DMS53 (cell line): ENCODE data around the gene AMPD2.

Experiments used
- DNase-seq: peaks from one replicate; lab custom pipeline; 2025; lab: John Stamatoyannopoulos, UW

The AMPD2 gene

GRCh38 chr1:109630898-109631512 lies 11.4 kb downstream of the AMPD2 start:
- no peak for DNase-seq

DNA sequence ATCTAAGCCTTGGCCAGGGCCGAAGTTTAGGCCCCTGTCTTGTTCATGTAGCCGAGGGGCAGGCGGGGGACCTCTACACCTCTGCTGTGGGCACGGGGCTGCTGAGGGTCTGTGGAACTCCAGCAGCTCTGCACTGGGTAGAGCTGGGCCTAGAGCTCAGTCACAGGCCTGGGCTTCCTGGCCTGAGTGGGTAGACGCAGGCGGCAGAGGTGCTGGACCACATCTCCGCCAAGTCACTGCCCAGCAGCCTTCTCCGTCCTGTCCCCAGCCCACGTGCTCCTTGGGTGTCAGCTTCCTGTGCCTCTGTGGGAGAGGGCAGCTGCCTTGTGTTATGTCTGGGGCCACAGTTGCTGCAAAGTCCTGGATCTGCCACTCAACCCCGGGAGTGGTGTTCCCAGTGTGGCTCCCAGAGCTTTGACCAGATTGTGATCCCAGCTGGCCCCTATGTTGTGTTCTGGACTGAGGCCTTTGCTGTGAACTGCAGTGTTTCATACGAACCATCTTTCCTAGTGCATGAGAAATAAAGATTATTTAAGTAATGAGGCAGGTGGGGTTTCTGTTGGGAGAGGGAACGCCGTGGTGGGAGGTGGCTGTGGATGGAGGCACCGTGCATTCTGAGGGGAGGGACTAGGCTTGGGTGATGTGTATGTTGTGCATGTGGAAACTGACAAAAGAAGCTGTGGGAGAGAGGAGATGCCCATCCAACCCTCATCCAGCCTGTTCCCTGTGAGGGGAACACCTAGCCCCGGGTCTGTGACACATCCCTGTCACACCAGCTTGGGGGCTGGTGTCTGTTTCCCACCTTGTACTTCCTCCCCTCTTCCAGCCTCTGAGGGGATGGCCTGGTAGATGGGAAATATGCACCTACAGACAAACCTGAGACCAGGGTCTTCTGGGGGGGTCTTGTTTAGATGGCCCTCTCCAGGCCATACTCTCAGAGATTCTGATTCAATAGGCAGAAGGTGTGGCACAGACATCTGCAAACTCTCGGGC lies 12.2 kb downstream of the AMPD2 start:
- DNase-seq, result no peak

DNA sequence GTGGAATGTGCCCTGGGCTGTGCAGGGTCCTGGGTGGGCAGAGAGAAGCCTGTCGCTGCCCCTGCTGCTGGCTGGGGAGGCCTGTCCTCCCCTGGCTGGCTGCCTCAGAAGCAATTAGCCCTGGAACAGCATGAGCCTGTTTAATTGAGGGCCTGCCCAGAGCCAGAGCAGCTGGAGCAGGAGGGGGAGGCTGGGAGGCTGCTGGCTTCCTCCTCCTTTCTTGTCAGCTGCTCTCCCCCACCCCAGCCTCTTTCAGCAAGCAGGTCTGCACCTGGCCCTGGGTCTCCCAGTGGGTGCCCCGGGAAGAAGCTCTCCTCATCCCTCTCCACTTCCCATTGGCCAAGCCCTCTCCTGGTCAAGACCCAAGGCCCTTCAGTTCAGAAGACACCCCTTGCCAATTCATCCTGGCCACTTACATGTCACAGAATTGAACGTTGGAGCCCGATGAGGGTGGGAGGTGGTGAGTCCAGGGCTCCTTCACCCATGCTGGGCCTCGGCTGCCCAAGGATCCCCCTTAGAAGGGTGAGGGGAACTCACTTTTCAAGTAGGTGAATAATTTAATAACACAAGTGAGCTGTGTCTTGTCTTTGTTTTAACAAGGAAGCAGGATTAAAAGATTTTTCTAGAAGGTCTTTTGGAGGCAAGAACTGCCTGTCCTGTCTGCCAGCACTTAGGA lies 13.2 kb downstream of the AMPD2 start:
- no peak for DNase-seq

DNA sequence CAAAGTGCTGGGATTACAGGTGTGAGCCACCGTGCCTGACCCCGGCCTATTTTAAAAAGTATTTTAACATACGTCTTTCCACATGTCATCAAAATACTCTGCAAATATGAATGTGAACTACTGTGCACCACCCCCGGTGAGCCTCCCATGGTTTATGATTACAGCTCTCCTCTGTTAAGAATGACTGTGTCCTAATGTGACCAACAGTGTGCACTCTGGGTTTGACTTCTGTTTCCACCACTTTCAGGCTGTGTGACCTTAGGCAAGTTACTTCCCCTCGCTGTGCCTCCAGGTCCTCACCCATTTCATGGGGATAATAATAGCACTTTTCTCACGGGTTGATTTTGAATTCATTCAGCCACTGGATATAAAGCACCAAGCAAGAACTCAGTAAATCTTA lies 14.7 kb downstream of the AMPD2 start:
- no peak for DNase-seq

- DNase-seq, result no peak
Observed at GRCh38 chr1:109634771-109635750, 15.4 kb downstream of the AMPD2 start.

- DNase-seq, result no peak
Observed at GRCh38 chr1:109635862-109636200, 16.2 kb downstream of the AMPD2 start.

DNA sequence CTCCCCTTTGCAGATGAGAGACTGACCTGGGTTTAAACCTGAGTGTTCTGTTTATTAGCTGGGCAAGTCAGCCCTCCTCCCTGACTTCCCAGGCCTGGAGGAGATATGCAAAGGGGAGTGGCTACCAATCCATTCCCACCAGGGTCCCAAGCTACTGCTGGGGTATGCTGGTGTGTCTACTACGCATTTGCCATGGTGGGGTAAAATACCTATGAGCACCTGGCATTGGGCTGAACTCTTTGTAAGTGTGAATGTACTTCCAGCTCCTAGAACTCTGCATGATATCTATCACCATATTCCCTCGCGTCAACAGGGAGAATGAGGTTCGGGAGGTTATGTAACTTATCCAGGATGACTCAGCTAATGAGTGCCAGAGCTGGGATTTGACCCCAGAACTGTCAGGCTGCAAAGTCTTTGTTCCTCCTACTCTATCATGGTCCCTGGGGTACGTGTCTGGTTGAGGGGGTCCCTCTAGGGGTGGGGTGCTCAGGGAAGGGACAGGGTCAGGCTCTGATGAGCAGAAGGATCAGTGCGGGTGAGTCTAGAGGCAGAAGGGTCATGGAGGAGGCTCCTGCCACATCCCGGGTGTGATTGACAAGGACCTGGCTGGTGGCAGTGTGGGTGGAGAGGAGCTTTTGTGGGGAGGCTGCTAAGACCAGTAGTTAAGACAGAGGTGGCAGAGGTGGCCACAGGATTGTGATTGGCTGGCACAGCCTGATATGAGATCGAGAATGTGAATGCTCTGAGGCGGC lies 16.7 kb downstream of the AMPD2 start:
- DNase-seq, result peak; percentile 23

- no peak for DNase-seq
Observed at GRCh38 chr1:109637446-109637845, 17.8 kb downstream of the AMPD2 start.

DNA sequence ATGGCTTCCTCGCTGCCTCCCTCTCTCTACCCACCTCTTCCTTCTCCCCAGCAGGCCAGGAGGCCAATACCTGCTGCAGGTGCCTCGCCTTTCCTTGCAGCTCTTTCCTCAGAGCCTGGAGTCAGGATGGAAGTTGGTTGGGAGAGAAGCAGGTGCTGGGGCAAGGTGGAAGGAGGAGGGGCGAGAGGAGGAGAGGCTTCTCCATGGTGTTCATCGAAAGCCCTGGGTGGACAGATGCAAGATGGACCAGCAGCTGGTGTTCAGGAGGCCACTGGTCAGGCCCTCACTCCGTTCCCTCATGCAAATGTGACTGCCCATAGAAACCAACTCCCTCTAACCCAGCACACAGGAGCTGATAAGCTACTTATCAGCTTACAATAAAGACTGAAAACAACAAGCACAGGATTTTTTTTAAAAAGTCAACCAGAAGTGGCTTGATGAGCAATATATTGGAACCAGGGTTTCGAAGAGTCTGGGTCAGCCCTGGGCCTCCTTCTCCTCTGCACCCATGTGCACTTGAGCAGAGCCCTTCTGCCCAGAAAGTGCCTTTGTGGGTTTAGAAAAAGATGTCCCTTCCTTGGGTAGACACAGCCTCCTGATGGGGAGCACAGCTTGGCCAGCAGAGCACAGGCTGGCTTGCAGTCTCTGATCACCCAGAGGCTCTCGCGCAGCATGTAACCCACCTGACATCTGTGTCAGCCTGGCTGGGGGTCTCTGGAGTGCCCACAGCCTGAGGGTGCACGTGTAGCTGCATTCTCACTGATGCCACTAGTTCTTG lies 19.6 kb downstream of the AMPD2 start:
- DNase-seq, result no peak

DNA sequence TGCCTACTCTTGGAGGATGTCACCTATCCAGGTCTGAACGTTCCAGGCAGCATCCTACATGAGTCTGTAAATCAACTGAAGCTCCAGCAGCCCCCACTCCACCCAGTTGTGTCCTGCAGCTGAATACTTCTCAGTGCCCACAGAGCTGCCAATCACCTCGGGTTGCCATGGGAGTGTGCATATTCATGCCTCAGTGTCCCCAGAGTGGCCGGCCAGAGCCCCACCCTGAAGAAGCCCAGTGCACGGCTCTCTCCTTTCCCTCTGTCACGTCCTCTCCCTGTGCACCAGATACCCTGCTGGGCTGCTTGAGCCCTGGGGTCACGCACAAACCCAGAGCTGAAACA lies 20.2 kb downstream of the AMPD2 start:
- no peak for DNase-seq

DNA sequence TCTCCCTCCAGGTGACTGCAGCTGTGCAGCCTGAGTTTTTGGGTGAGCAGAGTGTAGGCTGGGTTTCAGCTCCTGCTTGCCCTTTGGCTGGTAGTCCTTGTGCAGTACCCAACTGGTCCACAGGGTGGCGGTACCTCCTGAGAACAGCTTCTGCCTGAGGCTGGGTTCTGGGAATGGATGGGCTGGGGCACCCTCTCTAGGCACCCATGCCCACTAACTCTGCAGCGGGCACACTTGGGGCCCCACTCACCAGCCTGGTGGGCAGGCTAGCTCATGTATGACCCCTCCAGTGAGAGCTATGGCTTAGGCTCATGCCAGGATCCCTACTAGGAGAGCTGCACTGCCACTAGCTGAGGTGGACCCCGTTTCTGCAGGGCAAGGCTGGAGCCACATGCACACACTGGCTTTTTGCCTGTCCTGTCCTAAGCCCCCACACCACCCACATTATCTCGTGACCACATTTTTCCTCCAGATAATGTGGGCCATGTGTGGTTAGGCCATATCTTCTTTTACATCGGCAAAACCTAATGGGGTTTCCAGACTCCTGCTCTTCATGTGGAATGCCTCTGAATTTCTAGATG lies 20.7 kb downstream of the AMPD2 start:
- peak; percentile 78 for DNase-seq

- DNase-seq, result no peak
Observed at GRCh38 chr1:109641078-109641740, 21.6 kb downstream of the AMPD2 start.

DNA sequence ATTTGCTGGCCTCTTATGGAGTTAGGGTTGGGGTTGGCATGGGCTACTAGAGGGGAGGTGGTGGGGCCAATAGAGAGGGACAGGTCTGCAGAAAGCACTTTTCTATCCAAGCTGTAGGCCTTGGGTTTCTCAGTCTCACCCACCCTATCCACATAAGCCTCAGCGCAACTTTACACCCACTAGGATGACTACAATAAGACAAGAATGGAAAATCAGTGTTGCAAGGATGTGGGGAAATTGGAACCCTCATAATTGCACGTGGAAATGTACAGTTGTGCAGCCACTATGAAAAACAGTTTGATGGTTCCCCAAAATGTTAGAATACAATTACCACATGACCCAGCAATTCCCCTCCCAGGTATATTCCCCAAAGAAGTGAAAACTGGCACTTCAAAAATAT lies 22.2 kb downstream of the AMPD2 start:
- DNase-seq, result no peak

DNA sequence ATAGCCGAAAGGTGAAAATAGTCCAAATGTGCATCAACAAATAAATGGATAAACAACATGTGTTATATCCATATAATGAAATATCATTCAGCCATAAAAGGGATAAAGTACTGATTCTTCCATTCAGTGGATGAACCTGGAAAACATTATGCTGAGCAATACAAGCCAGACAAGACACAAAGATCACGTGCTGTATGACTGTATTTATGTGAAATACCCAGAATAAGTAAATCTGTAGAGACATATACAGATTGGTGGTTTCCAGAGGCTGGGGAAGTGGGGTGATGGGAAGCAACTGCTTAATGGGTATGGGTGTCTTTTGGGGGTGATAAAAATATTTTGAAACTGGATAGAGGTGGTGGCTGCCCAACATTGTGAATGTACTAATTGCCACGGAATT lies 23.0 kb downstream of the AMPD2 start:
- no peak for DNase-seq

GRCh38 chr1:109643385-109644230 lies 24.0 kb downstream of the AMPD2 start:
- peak; percentile 86 for DNase-seq

GRCh38 chr1:109644670-109645069 lies 25.0 kb downstream of the AMPD2 start:
- DNase-seq, result no peak

DNA sequence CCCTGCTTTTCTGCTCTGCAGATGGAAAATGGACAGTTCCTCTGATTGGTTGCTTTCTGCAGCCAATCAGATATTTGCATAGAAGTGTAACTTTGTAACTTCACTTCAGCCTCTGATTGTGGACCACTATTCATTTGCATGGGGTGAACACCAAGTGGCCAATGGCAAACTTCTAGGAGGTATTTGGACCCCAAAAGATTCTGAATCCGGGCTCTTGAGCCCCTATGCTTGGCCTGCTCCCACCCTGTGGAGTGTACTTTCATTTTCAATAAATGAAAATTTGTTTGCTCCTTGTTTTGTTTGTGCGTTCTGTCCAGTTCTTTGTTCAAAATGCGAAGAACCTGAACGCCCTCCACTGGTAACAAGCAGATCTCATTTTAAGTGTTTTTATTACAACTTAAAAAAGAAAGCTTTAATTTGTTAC lies 29.9 kb downstream of the AMPD2 start:
- DNase-seq, result no peak

DNA sequence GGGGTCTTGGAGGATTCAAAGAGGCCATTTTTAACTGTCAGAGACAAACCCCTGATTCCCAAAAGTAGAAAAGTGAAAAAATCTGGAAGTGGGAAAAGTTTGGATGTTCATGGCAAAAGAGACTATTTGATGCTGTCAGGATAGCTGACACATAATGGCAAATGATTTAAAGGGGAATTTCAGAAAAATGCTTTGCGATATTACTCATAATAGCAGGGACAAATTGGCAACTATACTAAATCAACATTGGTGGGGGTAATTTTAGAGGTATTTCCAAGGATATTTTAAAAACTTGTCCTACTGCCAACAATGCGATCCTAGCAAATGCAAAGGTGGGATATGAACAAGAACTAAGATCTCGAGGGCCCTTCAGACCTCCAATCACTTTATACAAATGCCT lies 31.0 kb downstream of the AMPD2 start:
- DNase-seq, result no peak
